Activated CD8-positive, alpha-beta memory T cell treated with anti-CD3 and anti-CD28 coated beads, Interleukin-2, amount 50 U/mL, for 24 hours (primary cell): ENCODE results near the gene CCNK.

Experiments
- DNase-seq: peaks from one replicate; pipeline ENCODE4 v3.0.0-alpha.2; 2020; ENCODE audit errors: extremely low read depth

The CCNK gene

DNA sequence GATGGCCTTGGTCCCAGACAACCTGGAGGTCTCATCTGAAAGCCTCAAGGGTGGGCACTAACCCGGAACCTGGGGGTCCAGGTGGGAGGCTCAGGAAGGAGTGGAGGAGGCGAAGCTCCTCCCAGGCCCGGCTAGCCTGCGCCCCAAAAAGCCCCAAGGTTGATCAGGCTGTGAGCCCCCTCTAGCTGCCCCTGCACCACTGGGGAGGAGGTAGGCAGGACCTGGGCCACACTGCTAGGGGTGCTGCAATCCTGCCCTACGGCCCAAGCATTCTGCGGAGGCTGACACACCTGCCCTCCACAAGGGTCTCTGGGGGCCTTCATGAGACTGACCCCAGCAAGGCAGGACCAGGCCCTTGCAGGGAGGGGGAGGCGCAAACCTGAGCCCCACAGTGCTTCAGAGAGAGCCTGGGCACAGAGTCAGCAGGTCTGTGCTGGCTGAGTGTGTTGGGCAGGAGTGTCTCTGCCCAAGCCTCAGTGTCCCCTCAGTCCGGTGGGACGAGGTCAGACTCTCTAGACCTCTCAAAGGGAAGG is 70.9 kb downstream of the CCNK start:
- no peak for DNase-seq

DNA sequence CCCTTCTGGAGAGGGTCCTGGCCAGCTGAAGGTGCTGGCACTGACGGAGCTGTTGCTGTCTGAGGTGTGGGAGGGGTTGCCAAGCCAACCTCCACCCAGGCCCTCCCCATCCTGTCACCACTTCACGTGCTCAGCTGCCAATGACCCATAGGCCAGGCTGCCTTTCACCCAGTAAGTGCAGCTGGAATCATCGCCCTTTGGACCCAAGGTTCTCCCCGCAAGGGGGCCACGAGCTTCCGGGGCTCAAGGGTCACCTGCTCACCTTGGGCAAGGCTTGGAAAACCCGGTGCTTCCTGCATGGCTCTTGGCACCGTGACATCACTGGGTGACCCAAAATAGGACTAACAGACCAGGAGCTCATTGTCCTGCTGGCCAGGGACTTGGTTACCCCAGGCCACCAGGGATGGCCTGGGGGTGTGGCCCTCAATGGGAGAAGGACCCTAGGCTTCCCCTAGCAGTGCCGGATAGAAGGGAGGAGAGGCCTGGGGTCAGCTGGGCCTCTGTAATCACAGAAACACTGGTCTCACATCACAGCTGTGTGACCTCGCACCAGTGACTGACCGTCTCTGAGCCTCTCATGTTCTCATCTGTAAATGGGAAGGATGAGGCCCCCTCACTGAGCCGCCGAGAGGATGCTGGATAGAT is 71.5 kb downstream of the CCNK start:
- DNase-seq = no peak

DNA sequence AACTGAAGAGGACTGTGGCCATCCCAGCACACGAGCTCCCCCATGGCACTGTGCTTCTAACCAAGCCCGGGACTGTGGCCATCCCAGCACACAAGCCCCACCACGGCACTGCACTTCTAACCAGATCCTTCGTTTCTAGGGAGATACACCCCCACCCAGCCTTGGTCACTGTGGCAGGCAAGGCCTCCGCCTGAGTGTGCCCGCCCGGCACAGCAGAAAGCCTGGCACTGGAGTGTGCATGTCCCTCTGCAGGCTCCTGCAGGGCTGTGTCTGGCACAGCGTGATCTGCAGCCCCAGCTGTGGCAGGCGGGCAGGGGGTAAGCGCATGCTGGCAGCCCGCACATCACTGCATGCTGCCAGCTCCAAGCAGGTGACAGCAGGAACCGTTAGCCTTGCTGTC is 73.0 kb downstream of the CCNK start:
- DNase-seq = no peak

DNA sequence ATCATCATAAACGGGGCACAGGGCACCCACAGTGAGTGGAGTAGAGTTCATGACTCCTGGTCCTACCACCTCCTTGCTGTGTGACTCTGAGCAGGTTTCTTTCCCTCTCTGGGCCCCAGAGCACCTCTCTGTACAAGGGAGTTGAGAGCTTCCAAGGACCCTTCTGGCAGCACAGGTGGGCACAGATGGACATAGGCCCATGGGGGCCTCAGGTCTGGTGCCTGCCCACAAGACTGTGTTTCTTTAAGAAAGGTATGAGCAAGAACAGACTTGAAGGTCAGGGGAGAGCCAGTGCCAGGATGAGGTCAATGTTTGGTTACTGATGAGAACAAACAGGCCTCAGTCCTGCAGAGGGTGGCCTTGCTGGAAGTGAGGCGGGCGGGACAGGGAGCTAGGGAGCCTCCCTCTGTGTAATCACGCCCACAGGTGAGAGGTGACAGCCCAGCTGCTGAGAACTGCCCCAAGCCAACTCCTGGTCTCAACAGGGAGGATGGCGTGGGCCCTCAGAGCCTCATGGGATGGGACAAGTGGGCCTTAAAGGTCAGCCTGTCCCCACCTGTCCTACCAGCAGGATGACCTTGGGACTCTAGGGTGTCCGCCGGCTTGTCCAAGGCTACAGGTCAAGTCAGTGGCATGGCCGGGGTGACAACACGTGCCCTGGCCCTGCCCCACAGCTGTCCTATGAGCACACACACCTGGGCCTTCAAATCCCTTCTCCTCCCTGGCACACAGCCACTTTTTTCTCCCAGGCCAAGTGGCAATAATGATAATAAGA is 73.7 kb downstream of the CCNK start:
- no peak for DNase-seq

DNA sequence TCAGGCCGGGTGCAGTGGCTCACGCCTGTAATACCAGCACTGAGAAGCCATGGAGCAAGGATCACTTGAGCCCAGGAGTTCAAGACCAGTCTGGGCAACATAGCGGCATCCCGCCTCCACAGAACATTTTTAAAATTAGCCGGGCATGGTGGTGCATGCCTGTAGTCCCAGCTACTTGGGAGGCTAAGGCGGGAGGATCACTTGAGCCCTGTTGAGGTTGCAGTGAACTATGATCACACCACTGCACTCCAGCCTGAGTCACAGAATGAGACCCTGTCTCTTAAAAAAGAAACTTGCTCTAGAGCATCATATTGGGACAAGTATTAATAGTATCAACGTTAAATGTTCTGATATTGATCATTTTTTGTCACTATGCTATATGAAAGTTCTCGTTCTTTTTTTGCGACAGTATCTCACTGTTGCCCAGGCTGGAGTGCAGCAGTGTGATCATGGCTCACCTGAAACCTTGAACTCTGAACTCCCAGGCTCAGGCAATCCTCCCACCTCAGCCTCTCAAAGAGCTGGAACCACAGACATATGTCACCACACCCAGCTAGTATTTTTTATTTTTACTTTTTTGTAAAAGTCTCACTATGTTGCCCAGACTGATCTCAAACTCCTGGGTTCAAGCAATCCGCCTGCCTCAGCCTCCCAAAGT is 75.1 kb downstream of the CCNK start:
- DNase-seq = no peak

DNA sequence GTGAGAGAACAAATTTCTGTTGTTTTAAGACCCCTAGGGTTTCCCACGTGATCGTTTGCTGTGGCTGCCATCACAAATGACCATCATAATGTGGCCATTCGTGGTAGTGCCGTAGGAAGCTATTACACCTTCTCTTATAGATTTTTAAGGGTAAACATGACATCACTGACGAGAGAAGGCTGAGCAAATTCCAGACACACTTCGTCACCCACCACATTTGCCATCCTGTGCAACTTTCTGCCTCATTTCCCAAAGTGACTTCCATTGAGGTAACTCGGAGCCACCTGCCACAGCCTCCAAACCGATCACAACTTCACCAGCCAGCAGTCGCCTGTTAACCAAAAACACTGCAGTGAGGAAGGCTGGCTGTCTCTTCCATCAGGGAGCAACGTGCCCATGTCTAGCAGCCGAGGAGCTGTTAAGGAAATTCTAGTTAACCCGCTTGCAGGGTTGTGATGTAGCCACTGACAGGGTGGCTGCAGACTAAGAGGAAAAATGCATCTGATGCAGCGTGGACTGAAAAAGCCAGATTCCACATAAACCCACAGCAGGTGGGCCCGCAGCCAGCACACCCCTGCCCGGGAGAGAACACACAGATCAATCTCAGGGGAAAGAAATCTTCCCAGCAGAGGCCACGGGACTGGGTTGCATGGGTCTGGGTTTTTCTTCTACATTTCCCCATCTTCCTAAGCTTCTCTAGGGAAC is 78.2 kb downstream of the CCNK start:
- no peak for DNase-seq

DNA sequence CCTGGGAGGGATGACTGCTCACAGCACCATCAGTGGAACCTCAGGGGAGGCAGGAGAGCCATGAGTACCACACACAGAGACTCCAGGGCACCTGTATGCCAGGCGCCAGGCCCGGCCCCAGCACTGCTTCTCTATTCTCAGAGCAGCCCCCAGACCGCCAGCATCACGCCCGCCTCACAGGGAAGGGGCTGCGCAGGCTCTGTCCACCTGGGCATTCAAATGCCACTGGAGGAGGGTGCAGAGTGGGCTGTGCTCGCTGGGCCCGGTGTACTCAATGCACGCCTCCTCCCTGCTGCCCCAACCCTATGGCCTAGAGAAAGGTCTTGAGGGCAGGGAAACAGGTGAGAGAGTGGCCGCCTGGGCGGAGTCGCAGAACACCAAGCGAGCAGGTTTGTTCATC is 79.2 kb downstream of the CCNK start:
- no peak for DNase-seq

DNA sequence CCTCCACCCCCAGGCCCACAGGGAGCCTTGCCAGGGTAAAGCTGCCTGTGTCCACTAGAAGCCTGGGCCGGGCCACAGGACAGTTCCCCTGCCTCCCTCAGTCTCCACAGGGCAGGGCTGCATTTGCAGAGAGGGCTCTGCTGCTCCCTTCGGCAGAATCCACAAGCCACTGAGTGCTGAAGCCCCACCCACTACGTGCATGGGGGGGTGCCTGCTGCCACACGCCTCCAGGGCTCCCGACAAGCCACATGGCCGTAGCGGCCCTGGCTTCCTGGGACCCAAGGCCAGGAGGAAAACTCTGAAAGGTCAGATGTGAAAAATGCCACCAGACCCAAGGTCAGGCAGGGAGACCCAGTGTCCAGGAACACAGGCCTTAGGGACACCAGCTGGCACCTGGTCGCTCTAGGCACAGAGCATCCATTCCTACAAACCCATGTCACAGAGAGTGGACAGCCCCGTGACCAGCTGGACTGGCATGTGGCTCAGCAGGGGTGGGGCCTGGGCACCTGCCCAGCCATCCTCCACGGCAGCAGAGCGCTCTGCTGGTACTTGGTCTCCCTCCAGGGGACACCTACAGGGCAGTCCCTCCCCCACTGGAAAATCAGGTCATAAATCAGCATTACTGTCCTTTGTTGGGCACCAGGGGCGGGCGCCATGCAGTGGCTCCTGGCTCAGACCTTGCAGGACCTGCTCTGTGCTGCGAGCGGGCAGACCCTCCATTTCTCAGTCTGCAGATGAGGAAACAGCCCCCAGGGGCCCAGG is 79.9 kb downstream of the CCNK start:
- DNase-seq = no peak

DNA sequence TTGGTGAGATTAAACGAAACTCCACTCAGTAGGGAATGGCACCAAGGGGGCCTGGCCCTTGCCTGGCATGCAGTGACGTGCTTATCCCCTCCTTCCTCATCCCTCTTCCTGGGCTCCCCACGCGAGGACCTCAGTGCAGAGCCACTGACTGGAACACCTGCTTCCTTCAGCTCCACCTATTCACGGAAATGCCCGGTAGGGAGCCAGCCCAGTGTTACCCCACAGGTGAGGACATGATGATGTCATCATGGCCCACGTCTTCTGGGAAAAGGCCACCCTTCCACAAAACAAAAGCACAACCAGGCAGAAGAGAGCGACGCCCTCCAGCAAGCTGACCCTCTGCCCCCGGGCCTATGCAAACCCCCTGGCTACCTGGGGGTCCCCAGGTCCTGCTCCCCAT is 80.7 kb downstream of the CCNK start:
- no peak for DNase-seq
